GM19438 (cell line): Measurements from ENCODE around the gene VMA21.

Source experiments
- ATAC-seq: cut with Tn5 transposase; IDR thresholded peaks from one replicate; pipeline ENCODE4 v1.9.1; 2021; ENCODE audit warnings: low read depth; ENCODE audit not compliant: unreplicated experiment

Gene VMA21, protein sequence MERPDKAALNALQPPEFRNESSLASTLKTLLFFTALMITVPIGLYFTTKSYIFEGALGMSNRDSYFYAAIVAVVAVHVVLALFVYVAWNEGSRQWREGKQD

DNA sequence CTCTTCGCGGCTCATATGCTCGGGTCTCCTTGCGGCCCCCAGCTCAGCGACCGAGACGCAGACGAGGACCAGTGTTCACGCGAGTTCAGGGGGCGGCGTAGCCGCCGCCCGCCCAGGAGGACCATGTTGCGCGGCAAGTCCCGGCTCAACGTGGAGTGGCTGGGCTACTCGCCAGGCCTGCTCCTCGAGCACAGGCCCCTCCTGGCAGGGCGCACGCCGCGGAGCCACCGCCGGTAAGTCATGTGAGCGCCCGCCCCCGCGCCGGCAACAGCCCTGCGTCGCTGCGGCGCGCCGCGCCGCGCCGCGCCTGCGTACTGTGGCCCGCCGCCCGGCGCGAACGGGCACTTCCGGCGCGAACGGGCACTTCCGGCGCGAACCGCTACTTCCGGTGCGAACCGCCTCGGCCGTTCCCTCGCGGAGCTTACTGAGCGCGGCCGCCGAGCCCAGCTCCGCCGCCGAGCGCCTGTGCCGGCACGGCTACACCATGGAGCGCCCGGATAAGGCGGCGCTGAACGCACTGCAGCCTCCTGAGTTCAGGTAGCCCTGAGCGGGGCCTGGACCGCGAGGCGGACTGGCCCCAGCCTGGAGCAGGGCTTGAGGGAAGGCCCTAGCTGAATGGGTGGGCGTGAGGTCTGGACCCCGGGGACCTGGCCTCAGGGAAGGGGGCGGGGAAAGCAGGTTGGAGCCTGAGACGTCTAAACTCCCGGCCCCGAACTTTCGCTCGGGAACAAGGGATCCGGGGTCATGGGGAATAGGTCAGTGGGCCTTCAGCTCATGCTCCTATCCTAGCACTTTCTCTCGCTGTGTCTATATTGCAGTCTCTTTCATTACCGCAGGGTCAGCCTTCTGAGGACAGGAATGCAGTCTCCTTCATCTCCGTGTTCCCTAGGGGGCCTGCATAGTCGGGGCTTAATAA lies at the start of gene VMA21:
Gene VMA21, plus strand, starts transcription at position 382 of the 916 bp plus-strand sequence. Its CDS starts 103 bp downstream, at position 485.
- ATAC-seq, result peak; percentile 76

DNA sequence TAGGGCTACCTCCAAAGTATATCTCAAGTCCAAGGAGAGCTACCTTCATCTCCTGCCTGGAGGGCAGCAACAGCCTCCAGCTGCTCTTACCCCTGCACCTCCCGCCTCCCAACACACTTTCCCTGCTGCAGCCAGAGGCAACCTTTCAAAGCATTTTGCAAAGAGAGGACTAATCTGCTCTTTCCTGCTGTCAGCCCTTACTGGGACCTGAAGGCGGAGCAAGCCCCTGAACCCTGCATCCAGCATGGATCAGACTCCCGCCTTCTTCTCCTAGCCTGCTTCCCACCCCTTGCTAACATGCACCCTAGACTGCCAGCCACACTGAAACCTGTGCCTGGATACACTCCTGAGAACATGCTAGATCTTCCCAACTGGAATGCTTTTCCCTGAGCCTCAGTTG lies 37.7 kb upstream of the VMA21 start:
- ATAC-seq, result no peak

DNA sequence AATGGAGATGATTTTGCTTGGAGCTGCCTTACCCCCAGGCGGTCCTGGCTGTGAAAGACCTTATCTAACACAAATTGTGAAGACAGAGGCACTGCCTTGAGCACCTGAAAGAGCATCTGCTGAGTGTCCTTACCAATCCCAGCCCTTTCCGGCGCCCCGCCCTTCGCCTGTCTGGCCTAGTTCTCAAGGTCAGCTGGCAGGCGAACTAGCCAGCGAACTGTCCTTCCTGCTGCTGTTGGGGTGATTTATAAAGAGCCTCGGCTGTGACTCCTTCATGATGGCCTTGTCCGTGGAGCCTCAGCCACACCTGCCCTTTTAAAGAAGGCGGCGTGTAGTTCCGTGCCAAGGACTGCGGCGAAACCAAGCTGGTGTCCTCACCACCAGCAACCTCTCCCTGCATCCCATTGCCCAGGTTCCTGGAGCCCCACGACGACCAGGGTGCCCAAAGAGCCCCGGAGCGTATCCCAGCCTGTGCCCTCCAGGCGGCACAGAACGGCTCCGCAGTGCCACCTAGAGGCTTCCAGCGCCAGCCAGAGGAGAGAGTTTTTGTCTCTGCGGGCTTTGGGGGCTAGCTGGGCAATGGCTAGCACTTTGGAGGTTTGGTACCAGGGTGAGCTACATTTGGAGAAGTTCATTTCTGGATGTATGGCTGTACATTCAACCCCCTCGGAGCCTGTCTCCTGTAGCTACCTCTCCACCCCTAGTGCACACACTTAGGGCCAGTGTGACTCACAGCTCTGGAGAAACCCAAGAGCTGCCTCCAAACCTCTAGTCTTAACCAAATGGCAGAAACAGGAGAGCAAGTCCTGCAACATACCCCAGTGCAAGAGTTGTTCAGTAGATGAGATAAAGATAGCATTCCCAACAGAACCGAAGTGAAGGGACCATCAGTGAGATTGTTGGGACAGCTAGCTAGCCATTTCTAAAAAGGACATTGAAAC lies 36.8 kb upstream of the VMA21 start:
- peak; percentile 84 for ATAC-seq

DNA sequence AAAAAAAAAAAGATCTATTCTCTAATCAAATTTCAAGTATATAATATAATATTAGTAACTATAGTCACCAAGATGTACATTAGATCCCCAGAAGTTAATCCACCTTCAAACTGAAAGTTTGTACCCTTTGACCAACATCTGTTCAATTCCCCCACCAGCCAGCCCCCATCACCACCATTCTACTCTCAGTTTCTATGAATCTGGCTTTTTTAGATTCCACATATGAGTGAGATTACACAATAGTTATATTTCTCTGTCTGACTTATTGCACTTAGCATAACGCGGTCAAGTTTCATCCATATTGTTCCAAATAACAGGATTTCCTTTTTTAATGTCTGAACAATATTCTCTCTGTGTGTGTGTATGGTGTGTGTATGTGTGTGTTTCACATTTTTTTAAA lies 33.7 kb upstream of the VMA21 start:
- no peak for ATAC-seq

DNA sequence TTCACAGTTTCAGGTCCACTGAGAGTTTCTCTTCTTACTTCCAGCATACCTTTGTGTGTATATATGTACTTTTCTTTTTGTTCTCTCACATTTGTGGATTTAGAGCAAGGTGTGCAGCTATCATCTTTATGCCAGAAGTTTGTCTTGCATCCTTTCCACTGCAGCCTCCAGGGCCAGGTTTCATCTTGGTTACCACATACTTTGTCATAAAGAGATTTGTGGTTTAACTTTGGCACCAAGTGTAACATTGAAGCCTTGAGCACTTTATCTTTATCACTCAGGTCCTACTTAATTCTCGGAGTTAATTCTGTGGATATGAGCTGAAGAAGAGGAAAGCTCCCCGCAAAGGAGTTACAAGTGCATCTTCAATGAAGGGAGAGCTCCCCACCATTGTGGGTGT lies 31.4 kb upstream of the VMA21 start:
- no peak for ATAC-seq

DNA sequence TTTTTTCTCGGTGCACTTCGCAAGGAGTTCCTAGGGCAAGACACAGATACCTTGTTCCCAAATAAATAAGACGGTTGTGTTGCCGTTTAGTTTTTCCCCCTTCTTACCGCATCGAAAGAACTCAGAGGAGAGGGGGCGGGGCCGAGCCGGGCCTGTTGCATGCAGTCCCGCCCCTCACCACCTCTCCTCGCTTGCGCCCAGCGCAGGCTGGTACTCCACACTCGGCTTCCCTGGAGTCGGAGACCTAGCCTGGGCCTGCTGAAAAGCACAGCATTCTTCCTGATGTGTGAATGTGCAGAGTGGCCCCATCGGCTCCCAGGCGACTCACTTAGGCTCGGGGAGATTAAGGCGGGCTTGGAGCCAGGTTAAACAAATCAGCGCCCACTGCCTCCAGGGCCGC lies 26.1 kb upstream of the VMA21 start:
- no peak for ATAC-seq

DNA sequence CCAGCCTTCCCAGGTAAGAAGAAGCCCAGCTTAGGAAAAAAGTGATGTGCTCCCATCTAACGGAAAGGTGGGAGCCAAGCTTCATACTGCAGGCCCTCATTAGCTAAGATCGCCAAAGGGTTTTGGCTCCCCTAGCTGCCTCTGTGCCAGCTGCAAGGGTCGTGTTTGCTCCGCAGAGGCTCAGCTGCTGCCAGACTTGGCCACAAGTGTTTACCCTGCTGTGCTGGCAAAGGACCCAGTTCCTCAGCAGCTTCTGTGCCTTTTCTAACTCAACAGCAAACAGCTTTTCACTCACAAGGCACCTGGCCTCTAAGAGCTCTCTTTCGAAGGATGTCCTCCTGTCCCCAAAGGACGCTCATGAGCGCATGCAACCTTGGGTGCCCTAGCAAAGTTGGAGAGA lies 12.2 kb upstream of the VMA21 start:
- no peak for ATAC-seq

DNA sequence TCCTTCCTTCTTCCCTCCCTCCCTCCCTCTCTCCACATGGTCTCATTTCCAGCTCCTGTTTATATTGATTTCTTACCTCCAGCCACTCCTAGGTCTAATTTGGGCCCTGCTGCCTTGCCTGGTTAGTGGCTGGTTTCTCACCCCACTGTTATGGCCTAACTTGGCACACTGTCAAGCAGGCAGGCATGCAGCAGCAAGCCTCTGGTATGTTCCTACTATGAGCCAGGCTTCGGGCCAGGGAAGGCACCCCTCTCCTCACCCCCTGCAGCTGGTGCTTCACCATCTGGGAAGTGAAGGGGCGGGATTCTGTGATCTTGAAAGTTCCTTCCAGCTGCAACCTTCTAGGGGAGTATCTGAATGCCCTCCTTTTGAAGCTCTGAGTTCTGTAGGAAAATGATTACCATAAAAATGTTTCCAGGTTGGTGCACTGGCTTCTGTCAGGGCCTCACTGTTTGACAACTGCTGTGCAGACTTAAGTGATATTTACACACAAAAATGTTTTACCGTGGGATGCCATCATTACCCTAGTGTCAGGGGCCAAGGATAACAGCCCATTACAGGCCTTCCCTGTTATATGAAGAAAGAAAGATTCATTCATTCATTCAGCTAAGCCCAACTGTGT lies 10.1 kb upstream of the VMA21 start:
- no peak for ATAC-seq

DNA sequence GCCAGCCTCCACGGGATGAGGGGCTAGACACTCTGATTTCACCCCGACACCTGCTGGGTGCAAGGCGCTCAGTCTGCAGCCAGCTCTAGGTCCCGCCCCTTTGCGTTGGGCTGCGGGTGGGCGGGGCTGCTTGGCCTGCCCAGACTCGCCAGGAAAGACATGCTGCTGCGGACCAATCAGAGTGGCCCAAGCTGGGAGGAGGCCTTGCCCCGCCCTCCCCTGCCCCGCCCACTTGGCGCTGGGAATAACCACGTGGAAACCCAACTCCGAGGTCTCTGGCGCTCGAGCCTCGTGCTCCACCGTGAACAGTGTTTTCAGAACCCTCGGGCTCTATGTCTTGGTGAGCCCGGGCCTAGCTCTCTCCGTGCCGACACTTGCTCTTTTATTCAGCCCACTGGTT lies 5.3 kb upstream of the VMA21 start:
- ATAC-seq, result no peak

DNA sequence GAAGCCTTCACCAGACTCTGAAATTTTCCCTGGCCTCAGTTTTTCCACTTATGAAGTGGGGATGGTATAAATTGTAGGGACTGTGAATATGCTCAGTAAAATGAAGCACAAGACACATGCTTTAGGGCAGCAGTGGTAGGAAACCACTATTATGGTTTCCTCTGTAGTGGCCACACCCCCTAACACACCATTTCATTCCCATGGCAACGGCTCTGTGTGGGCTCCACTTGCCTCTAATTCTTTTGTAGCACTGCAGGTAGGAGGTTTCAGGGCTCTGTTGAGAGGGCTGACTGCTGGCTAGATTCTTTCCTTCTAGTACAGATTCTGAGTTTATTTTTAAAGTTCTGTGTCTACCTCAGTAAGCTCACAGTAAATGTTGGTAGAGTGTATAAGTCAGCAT lies 3.5 kb upstream of the VMA21 start:
- no peak for ATAC-seq

DNA sequence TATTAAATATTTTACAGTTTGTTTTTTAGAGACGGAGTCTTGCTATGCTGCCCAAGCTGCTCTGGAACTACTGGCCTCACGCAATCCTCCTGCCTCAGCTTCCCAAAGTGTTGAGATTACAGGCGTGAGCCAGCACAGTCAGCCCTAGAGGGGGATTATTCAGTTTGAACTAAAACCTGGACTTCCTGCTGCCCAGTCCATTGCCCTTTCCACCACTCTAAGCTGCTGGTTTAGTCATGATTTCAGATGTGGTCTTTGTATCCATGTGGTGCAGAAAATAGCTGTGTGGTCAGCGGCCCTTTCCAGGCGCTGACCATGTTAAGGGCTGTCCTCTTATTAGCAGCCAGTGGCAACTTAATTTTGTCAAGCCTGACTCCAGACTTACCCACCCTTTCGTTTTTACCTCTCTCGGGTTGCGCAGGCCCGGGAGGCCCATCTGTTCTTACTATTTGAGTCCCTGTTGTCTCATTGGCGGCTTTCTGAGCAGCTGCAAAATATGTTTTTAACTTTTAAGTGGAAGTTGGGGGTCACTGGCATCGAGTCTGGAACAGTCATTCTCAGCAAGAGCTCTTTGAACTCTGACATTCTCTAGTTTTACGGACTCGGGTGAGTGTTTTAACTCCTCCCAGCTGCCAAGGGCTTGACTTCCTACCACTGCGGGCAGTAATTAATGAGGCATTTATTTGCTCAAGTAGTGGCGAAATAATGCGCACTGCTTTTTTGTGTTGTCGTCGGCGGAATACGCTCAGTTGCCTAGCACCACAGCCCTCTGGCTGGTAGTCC lies 773 bp upstream of the VMA21 start:
- peak; percentile 27 for ATAC-seq

DNA sequence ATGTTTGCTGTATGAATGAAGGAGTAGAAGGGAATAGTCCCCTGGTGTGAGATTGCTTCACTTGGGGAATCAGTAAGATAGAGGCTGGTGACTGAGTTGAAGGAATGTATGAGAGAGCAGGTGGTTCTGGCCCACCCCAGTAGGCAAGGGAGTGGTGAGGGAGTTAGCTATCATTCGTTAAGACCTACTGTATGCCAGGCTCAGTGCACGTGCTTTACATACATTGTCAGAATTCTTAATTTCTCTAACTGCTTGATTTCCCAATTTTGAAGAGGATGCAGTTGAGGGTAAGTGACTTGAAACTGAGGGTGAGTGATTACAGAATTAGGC lies 700 bp downstream of the VMA21 start:
- ATAC-seq, result peak; percentile 17

DNA sequence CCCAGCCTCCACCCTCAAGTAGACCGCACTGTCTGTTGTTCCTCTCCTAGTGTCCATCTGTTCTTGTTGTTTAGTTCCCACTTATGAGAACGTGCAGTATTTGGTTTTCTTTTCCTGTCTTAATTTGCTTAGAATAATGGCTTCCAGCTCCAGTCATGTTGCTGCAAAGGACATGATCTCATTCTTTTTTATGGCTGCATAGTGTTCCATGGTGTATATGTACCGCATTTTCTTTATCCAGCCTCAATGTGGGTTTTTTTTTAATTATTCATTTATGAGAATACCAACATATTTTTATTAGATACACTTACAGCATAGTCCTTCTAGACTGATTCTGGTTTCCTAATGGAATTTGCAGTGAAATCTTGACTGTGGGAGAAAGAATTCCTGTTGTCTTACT lies 1.3 kb downstream of the VMA21 start:
- ATAC-seq, result no peak

DNA sequence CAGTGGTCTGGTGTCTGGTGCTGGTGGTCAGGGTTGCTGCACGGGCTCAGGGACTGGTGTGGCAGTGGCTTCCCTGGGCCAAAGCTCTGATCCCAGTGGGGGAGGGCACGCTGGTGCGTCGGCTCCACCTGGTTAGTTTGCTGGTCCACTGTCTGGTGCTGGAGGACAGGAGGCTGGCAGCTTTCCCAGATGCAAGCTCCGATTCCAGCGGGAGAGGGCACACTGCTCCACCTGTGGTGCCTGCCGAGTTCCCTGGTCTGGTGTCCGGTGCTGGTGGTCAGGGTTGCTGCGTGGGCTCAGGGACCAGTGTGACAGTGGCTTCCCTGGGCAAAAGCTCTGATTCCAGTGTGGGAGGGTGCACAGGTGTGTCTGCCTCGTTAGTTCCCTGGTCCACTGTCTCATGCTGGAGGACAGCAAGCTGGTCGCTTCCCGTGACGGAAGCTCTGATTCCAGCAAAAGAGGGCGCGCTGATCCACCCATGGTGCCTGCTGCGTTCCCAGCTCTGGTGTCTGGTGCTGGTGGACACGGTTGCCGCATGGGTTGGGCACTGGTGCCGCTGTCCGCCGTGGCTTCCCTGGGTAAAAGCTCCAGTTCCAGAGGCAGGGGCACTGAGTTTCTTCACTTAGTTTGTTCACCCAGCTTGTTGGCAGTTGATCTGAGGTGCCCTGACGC lies 5.8 kb downstream of the VMA21 start:
- ATAC-seq, result no peak

DNA sequence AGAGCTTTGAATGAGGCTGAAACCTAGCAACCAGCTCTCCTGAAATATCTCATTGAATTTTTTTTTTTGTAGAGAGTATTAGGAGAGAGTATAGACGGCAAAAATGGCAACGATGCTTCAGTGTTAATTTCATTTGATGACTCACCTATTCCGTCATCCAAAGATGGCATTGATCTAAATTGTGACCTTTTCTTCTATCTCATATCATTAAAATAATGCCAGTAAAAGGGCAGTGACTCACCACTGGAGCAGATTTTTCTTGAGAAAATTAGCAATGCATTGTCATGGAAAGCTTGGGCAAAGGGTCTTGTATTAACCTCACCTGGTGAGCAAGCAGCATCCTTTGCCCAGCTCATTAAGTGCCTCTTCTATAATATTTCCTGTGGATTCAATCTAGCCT lies 19.6 kb downstream of the VMA21 start:
- ATAC-seq, result no peak

DNA sequence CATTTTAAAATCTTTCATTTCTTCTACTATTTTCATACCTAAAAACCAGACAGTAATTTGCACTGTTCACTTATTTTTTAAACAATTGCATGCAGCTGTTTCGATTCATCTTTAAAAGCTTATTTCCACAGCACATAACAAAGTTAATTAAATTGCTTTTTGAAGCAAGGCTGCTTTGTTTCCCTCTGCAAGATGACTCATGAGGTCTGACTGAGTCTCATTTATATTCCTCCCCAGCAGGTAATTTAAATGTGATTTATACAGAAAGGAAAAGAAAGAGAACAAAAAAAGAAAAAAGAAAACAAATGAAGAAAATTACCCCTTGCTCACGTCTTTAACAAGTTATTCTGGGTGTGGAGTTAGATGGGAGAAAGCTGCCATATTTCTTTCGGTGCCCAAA lies 22.8 kb downstream of the VMA21 start:
- ATAC-seq, result no peak

DNA sequence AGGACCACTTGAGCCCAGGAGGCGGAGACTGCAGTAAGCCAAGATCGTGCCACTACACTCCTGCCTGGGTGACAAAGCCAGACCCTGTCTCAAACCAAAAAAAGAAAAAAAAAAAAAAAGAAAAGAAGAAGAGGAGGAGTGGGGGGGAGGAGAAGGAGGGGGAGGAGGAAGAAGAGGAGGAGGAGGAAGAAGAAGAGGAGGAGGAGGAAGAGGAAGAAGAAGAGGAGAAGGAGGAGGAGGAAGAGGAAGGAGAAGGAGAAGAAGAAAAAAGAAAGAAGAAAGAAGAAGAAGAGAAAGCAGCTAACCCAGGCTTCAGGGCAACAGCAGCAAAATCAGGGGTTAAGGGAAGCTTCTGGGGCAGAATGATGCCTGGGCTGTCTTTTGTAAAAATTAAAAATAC lies 27.5 kb downstream of the VMA21 start:
- no peak for ATAC-seq

DNA sequence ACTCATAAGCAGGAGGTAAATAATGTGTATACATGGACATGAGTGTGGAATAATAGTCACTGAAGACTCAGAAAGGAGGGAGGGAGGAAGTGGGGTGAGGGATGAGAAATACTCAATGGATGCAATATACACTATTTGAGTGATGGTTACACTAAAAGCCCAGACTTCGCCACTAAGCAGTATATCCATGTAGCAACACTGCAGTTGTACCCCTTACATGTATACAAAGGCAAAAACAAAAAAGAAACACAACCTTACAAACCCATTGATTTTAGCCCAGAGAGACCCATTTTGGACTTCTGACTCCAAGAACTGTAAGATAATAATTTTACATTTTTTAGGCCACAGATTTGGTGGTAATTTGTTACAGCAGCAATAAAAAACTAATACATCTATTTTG lies 51.5 kb downstream of the VMA21 start:
- no peak for ATAC-seq

DNA sequence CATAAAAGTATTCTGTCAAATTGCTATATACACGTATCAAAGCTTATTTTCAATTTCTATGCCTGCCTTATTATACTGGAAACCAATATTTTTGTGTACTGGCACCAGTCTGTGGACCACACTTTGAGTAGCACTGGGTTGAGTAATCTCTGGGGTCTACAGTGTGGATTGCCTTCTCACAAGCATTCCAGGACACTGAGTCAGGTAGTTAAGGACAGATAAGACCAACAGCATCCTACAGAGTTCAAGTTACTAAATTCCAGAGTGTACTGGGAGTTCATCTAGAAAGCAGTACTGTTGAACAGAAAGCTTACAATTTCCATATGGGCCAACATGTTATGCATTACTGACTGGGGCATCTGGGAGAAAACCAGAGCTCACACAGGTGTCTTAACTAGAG lies 61.8 kb downstream of the VMA21 start:
- ATAC-seq, result no peak
